A549 (cell line): Measurements from ENCODE around the gene PSMA7.

Source experiments
- CBX8 ChIP-seq: fragments of 200-600 bp; sonication (generic); IDR thresholded peaks from 2 replicates; pipeline ENCODE4 v1.6.1; 2016
- CEBPB ChIP-seq, 2 experiments: fragments of >200 bp in 1 of 2; sonication (Bioruptor Twin) in 1 of 2; formaldehyde crosslinking in 1 of 2; IDR thresholded peaks; 2 replicates each; pipeline ENCODE4 v1.6.1; 2012 to 2016
- KDM1A ChIP-seq: fragments of 200-600 bp; sonication (generic); IDR thresholded peaks from 2 replicates; pipeline ENCODE4 v1.6.1; 2016; ENCODE audit warnings: low read depth, mild to moderate bottlenecking
- KDM5A ChIP-seq: fragments of 200-600 bp; sonication (generic); IDR thresholded peaks from 2 replicates; pipeline ENCODE4 v1.6.1; 2016; ENCODE audit warnings: antibody characterized with exemption, mild to moderate bottlenecking
- MAFK ChIP-seq: fragments of 450-650 bp; IDR thresholded peaks from 2 replicates; pipeline ENCODE4 v1.6.1; 2014; ENCODE audit not compliant: partially characterized antibody
- MYC ChIP-seq: IDR thresholded peaks from 2 replicates; pipeline ENCODE4 v1.6.1; 2012; ENCODE audit warnings: mild to moderate bottlenecking, inconsistent platforms, low read length, improper control_type of control experiment, borderline replicate concordance
- POLR2A ChIP-seq: IDR thresholded peaks from 2 replicates; pipeline ENCODE4 v1.6.1; 2012; ENCODE audit warnings: mild to moderate bottlenecking, low read length
- RAD21 ChIP-seq, 2 experiments: fragments of >200 bp in 1 of 2; sonication (Bioruptor Twin) in 1 of 2; formaldehyde crosslinking in 1 of 2; IDR thresholded peaks in 1 of 2; conservative IDR thresholded peaks in 1 of 2; 2 replicates in 1 of 2; 3 replicates in 1 of 2; pipeline ENCODE4 v1.6.1; 2012 to 2018; ENCODE audit warnings: inconsistent platforms in 1 of 2
- RCOR1 ChIP-seq: fragments of 150-350 bp; IDR thresholded peaks from 2 replicates; pipeline ENCODE4 v1.6.1; 2014; ENCODE audit warnings: antibody characterized with exemption, low read length, low read depth
- TF ChIP-seq, protein P1 (sequence below): fragments of >200 bp; sonication (Bioruptor Twin); formaldehyde crosslinking; IDR thresholded peaks from 3 replicates; pipeline ENCODE4 v1.5.1; 2016
- TF ChIP-seq, protein P2 (sequence below): IDR thresholded peaks from 2 replicates; pipeline ENCODE4 v1.6.1; 2012
- TF ChIP-seq, protein P3 (sequence below): fragments of 200-600 bp; sonication (generic); IDR thresholded peaks from 2 replicates; pipeline ENCODE4 v1.6.1; 2016; ENCODE audit warnings: antibody characterized with exemption, mild to moderate bottlenecking, moderate library complexity

DNA sequence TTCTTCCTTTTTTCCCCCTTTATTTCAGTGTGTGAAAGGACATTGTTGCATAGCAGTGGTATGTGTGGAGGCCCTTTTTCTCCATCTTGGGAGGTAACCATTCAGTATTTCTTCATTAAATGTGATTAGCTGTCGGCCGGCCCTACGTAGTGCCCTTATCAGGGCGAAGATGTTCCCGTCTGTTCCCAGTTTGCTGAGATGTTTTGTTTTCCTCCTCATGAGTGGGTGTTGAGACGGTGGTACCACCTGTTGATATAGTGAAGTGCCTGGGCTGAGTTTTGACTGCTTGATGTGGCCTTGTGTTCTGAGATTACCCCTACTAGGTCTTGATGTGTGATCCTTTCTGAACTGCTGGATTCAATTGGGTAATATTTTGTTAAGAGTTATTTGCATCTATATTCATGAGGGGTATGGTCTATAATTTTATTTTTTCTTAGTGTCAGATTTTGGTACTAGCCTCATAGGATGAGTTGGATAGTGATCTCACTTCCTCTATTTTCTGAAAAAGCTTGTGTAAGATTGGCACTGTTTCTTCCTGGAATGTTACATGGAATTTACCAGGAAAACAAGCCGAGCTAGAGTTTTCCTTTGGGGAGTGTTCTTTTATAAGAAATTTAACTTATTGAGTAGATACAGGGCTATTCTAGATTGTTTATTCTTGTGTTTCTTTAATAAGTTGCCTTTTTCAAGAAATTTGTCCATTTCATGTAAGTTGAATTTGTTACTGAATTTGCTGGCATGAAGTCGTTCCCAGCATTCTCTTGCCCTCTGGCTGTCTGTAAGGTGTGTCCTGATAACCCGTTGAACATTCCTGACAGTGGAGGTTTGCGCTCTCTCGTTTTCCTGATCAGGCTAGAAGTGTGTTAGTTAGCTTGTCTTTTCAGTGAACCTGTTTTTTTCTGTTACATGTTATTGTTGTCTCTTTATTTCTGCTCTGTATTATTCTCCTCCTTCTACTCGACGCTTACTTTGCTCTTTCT, 44.0 kb upstream of the PSMA7 start:
- TF ChIP-seq, protein P1, sequence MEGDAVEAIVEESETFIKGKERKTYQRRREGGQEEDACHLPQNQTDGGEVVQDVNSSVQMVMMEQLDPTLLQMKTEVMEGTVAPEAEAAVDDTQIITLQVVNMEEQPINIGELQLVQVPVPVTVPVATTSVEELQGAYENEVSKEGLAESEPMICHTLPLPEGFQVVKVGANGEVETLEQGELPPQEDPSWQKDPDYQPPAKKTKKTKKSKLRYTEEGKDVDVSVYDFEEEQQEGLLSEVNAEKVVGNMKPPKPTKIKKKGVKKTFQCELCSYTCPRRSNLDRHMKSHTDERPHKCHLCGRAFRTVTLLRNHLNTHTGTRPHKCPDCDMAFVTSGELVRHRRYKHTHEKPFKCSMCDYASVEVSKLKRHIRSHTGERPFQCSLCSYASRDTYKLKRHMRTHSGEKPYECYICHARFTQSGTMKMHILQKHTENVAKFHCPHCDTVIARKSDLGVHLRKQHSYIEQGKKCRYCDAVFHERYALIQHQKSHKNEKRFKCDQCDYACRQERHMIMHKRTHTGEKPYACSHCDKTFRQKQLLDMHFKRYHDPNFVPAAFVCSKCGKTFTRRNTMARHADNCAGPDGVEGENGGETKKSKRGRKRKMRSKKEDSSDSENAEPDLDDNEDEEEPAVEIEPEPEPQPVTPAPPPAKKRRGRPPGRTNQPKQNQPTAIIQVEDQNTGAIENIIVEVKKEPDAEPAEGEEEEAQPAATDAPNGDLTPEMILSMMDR: no peak
- TF ChIP-seq, protein P2, sequence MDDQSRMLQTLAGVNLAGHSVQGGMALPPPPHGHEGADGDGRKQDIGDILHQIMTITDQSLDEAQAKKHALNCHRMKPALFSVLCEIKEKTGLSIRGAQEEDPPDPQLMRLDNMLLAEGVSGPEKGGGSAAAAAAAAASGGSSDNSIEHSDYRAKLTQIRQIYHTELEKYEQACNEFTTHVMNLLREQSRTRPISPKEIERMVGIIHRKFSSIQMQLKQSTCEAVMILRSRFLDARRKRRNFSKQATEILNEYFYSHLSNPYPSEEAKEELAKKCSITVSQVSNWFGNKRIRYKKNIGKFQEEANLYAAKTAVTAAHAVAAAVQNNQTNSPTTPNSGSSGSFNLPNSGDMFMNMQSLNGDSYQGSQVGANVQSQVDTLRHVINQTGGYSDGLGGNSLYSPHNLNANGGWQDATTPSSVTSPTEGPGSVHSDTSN: no peak
- TF ChIP-seq RCOR1 (no peak), RAD21 (conservative IDR thresholded peaks at IDR 0.05 in 1 of 2, IDR thresholded peaks at IDR 0.05 in 1 of 2) (no peak), MAFK (no peak), POLR2A (no peak), CEBPB (IDR thresholded peaks at IDR 0.05) (no peak), MYC (no peak), KDM1A (no peak), KDM5A (no peak), CBX8 (no peak)
- TF ChIP-seq, protein P3, sequence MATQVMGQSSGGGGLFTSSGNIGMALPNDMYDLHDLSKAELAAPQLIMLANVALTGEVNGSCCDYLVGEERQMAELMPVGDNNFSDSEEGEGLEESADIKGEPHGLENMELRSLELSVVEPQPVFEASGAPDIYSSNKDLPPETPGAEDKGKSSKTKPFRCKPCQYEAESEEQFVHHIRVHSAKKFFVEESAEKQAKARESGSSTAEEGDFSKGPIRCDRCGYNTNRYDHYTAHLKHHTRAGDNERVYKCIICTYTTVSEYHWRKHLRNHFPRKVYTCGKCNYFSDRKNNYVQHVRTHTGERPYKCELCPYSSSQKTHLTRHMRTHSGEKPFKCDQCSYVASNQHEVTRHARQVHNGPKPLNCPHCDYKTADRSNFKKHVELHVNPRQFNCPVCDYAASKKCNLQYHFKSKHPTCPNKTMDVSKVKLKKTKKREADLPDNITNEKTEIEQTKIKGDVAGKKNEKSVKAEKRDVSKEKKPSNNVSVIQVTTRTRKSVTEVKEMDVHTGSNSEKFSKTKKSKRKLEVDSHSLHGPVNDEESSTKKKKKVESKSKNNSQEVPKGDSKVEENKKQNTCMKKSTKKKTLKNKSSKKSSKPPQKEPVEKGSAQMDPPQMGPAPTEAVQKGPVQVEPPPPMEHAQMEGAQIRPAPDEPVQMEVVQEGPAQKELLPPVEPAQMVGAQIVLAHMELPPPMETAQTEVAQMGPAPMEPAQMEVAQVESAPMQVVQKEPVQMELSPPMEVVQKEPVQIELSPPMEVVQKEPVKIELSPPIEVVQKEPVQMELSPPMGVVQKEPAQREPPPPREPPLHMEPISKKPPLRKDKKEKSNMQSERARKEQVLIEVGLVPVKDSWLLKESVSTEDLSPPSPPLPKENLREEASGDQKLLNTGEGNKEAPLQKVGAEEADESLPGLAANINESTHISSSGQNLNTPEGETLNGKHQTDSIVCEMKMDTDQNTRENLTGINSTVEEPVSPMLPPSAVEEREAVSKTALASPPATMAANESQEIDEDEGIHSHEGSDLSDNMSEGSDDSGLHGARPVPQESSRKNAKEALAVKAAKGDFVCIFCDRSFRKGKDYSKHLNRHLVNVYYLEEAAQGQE: no peak
